Astrocyte of the spinal cord (primary cell): ENCODE results near the gene SLC17A4.

Experiments
- DNase-seq: peaks from one replicate; pipeline ENCODE4 v3.0.0; 2011; ENCODE audit warnings: low read depth, low spot score
- H3K4me3 ChIP-seq: 2 replicates; pipeline ENCODE4 v1.5.1; 2011; ENCODE audit warnings: low read depth, mild to moderate bottlenecking, low read length, moderate library complexity
- in situ Hi-C: cut with HindIII; loops from 2 replicates; pipeline ENCODE4 v1.10.0; 2017; ENCODE audit warnings: low sequenced_read_pairs
- TF ChIP-seq, protein P1 (sequence below): IDR thresholded peaks from 2 replicates; pipeline ENCODE4 v1.5.1; 2012; ENCODE audit warnings: low read depth, mild to moderate bottlenecking, low read length, inconsistent platforms

SLC17A4 gene

DNA sequence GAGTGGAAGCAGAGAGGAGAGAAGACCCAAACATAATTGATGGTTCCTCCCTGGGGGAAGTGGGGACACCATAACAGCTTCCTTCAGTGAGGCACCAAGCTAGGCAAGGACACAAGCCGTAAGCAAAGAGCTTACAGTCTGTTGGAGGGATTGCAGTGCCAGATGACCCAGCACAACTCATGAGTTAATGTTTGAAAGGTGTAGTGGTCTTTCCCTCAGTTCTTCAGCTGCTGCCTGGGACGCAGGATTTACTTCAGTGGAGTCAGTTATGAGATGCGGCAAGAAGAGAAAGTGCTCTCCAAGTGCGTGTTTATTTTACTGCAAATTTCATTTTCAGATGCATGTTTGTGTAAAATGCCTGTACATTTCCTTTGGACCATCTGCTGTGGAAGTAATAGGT, 38.7 kb upstream of the SLC17A4 start:
- TF ChIP-seq, protein P1, sequence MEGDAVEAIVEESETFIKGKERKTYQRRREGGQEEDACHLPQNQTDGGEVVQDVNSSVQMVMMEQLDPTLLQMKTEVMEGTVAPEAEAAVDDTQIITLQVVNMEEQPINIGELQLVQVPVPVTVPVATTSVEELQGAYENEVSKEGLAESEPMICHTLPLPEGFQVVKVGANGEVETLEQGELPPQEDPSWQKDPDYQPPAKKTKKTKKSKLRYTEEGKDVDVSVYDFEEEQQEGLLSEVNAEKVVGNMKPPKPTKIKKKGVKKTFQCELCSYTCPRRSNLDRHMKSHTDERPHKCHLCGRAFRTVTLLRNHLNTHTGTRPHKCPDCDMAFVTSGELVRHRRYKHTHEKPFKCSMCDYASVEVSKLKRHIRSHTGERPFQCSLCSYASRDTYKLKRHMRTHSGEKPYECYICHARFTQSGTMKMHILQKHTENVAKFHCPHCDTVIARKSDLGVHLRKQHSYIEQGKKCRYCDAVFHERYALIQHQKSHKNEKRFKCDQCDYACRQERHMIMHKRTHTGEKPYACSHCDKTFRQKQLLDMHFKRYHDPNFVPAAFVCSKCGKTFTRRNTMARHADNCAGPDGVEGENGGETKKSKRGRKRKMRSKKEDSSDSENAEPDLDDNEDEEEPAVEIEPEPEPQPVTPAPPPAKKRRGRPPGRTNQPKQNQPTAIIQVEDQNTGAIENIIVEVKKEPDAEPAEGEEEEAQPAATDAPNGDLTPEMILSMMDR = no peak
- in situ Hi-C loops = no loop called here
- no peak overlapping the region for H3K4me3 ChIP-seq
- no peak for DNase-seq

DNA sequence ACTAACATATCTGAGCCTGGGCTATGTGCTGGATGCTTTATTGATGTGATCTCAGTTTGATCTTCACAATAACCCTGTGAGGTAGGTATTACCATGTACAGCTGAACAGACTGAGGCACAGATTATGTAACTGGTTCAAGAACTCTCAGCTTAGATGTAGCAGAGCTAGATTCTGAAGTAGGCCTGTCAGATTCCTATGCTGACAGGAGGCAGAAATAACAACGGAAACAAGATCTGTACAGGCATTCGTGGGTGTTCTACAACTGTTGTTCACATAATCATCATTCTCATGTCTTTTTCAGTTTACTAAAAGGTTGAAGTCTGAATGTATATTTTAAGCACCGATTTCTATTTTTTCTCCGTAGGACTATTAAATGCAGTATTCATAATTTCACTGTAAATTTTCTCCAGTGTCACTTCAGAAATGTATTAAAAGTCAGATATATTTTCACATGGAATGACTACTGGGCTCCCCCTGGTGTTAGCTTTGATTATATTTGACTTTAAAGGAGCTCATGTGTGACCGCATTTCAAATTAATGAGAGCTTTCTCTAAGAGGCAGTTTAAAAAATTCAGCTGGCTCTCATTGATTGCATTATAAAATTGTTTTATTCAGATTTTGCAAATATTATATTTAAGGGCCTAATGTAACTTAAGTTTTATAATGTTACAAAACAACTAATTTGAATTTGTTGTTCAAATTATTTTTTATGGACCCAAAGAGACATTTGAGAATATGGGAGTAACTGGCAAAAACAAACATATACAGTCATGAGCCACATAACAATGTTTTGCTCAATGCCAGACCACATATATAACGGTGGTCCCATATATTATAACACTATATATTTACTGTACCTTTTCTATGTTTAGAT, 36.4 kb upstream of the SLC17A4 start:
- in situ Hi-C loops = no loop called here
- H3K4me3 ChIP-seq = no peak overlapping the region
- DNase-seq = peak; percentile 37
- TF ChIP-seq, protein P1 = peak; percentile 58

DNA sequence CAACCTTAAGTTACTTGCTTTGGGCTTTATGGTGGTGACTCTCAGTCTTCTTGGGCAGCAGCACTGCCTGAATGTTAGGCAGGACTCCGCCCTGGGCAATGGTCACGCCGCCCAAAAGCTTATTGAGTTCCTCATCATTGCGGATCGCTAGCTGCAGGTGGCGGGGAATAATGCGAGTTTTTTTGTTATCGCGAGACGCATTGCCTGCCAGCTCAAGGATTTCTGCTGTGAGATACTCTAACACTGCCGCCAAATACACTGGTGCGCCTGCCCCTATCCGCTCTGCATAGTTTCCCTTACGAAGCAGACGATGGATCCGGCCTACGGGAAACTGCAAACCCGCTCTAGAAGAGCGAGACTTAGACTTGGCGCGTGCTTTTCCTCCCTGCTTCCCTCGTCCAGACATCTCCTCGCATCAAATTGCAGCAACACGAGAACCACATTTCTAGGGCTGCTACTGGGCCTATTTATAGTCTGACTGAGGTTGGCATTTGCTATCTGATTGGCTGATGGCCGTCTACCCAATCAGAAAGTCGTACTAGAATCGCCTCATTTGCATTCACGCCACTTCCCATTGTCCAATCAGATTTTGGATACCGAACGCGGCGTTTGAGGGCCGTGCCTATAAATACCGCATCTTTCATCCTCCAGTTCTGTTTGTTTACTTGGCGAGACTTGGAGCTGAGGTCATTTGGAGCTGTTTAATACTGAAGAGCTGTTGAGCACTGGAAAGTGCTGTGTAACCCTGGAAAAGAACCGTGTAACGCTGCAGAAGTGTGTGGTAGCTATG, 28.2 kb upstream of the SLC17A4 start:
- no peak overlapping the region for H3K4me3 ChIP-seq
- TF ChIP-seq, protein P1 = no peak
- in situ Hi-C loops = no loop called here
- no peak for DNase-seq

DNA sequence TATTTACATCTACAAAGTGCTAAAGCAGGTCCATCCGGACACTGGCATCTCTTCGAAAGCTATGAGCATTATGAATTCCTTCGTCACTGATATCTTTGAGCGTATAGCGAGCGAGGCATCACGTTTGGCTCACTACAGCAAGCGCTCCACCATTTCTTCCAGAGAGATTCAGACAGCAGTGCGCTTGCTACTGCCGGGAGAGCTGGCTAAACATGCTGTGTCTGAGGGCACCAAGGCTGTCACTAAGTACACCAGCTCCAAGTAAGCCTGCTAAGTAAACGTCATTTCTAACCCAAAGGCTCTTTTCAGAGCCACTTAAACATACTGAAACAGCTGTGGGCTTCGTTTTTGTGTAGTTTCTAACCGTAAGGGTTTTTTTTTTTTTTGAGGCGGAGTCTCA, 27.5 kb upstream of the SLC17A4 start:
- DNase-seq = no peak
- no peak overlapping the region for H3K4me3 ChIP-seq
- TF ChIP-seq, protein P1 = no peak
- in situ Hi-C loops = no loop called here

DNA sequence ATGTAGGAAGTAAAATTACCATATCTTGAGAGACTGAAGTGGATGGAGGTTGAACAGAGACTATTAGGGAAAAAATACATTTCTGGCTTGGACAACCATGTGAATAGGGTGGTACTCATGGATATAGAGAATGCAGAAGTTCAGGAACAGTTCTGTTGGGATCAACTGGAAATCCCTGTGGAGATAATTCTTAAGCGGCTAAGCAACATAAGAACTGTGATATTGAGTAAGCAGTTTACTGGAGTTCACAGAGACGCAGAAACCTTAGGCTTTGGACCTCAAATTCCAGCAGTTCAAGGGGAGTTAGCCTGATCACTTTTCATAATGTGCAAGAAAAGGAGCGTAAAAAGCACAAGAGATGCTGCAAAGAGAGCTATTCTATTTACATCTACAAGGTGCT, 23.6 kb upstream of the SLC17A4 start:
- no peak for DNase-seq
- no peak overlapping the region for H3K4me3 ChIP-seq
- TF ChIP-seq, protein P1 = no peak
- in situ Hi-C loops = no loop called here

DNA sequence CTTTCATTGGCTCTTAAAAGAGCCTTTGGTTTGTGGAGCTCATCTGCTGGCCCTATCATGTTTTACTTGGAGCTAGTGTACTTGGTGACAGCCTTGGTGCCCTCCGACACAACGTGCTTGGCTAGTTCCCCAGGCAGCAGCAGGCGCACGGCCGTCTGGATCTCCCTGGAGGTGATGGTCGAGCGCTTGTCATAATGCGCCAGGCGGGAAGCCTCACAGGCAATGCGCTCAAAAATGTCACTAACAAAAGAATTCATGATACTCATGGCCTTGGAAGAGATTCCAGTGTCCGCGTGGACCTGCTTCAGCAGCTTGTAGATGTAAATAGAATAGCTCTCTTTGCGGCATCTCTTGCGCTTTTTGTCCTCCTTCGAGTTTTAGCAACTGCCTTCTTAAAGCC, 22.8 kb upstream of the SLC17A4 start:
- DNase-seq = no peak
- in situ Hi-C loops = no loop called here
- TF ChIP-seq, protein P1 = no peak
- H3K4me3 ChIP-seq = no peak overlapping the region
